Measurements from ENCODE around the gene COPG2.

GRCh38 chr7:130668258-130669084 lies at the start of gene COPG2:
- no peak for TF ChIP-seq YY1 (IDR thresholded peaks at IDR 0.05; ENCODE audit: insufficient read depth, insufficient read length)
- TF ChIP-seq ZNF274 (IDR thresholded peaks at IDR 0.05; ENCODE audit: low read depth, low read length): no peak
- TF ChIP-seq SUZ12 (IDR thresholded peaks at IDR 0.05; ENCODE audit: extremely low read depth, insufficient read depth, insufficient read length): no peak
